K562 (cell line): ENCODE data around the gene LAMA2. TPM values are rescaled to one million over a fixed set of nuclear protein-coding genes. Genes with fewer than 3 reads are reported as not detected.

Experiments
- ATAC-seq: fragments of 200-7000 bp; cut with Tn5 transposase; 3 replicates; pipeline ENCODE4 v1.9.1; 2020; ENCODE audit warnings: moderate library complexity
- BruUV-seq: library from RNA; stranded (reverse); fragments of 400-500 nt; replicated peaks from 2 replicates; lab custom pipeline; 2021; lab: Mats Ljungman, UMichigan
- CTCF ChIA-PET: fragments of 300-600 bp; formaldehyde crosslinking; extraction: SDS; loops from one replicate; lab custom pipeline; 2021; ENCODE audit warnings: low intra/inter-chr PET ratio; lab: Yijun Ruan, JAX
- POLR2A ChIA-PET: fragments of 300-600, 350-650 bp; sonication (Branson Sonifier 250); formaldehyde crosslinking; extraction: SDS; loops from one replicate; lab custom pipeline; 2021; ENCODE audit warnings: antibody characterized with exemption, inconsistent platforms; lab: Yijun Ruan, JAX
- DNase-seq, 4 experiments: peaks; one replicate each; pipeline versions ENCODE4 v3.0.0 to v3.0.0-alpha.2; 2011 to 2018; ENCODE audit warnings: low spot score in 3 of 4, mixed read lengths in 3 of 4; ENCODE audit errors: extremely low read depth in 1 of 4
- FAIRE-seq: peaks from 2 replicates; lab custom pipeline; 2011; peaks lifted over from hg19 to GRCh38; lab: Jason Lieb, UNC
- H2AFZ ChIP-seq: 2 replicates; pipeline ENCODE4 v1.6.0; 2011; ENCODE audit warnings: low read depth, low read length, control low read depth, inconsistent platforms
- H3K27ac ChIP-seq: fragments of 200-600 bp; 3 replicates; pipeline ENCODE4 v1.8.0; 2011; ENCODE audit warnings: low read depth, mild to moderate bottlenecking, control low read depth, inconsistent platforms, low read length, moderate library complexity, mixed read lengths; ENCODE audit errors: extremely low read depth
- H3K27me3 ChIP-seq, 2 experiments: fragments of 300-600 bp in 1 of 2; 2 replicates in 1 of 2; 3 replicates in 1 of 2; pipeline versions ENCODE4 v1.6.0 to v1.8.0; 2011; ENCODE audit warnings: inconsistent platforms in 2 of 2, low read length in 2 of 2, mild to moderate bottlenecking in 1 of 2, mixed read lengths in 1 of 2, moderate library complexity in 1 of 2; ENCODE audit not compliant: control insufficient read depth in 2 of 2, insufficient read depth in 2 of 2
- H3K36me3 ChIP-seq: fragments of 300-600 bp; 3 replicates; pipeline ENCODE4 v1.8.0; 2011; ENCODE audit warnings: mild to moderate bottlenecking, low read length, inconsistent platforms; ENCODE audit not compliant: control insufficient read depth, insufficient read depth
- H3K4me1 ChIP-seq, 2 experiments: fragments of 200-600 bp in 1 of 2; replicated peaks in 1 of 2; 2 replicates in 1 of 2; 3 replicates in 1 of 2; pipeline versions ENCODE4 v1.5.1 to v1.8.0; 2011; ENCODE audit warnings: inconsistent platforms in 2 of 2, low read length in 2 of 2, mild to moderate bottlenecking in 1 of 2, mixed read lengths in 1 of 2, moderate library complexity in 1 of 2; ENCODE audit not compliant: control insufficient read depth in 2 of 2, insufficient read depth in 2 of 2
- H3K4me2 ChIP-seq: 2 replicates; pipeline ENCODE4 v1.6.1; 2011; ENCODE audit warnings: low read length, control low read depth, inconsistent platforms, mixed read lengths; ENCODE audit not compliant: insufficient read depth
- H3K4me3 ChIP-seq: fragments of 200-600 bp; sonication (generic), shearing (Covaris generic); 2 replicates; pipeline ENCODE4 v1.5.1; 2016; ENCODE audit warnings: control low read depth, inconsistent platforms
- H3K79me2 ChIP-seq: fragments of 200-600 bp; 3 replicates; pipeline ENCODE4 v1.8.0; 2011; ENCODE audit warnings: low read length, inconsistent platforms; ENCODE audit not compliant: control insufficient read depth, insufficient read depth
- H3K9ac ChIP-seq, 2 experiments: 2 replicates each; pipeline versions ENCODE4 v1.6.0 to v1.6.1; 2011; ENCODE audit warnings: low read depth in 2 of 2, low read length in 2 of 2, control low read depth in 1 of 2, inconsistent platforms in 1 of 2, mild to moderate bottlenecking in 1 of 2, mixed read lengths in 1 of 2; ENCODE audit not compliant: insufficient read depth in 1 of 2
- H3K9me1 ChIP-seq: one replicate; pipeline ENCODE4 v1.6.0; 2011; ENCODE audit warnings: inconsistent platforms, mild to moderate bottlenecking, low read length, moderate library complexity; ENCODE audit not compliant: control insufficient read depth, insufficient read depth
- H3K9me3 ChIP-seq: replicated peaks from 2 replicates; pipeline ENCODE4 v1.5.1; 2011; ENCODE audit warnings: low read depth, low read length, inconsistent platforms; ENCODE audit not compliant: control insufficient read depth, insufficient read depth
- H4K20me1 ChIP-seq: replicated peaks from 2 replicates; pipeline ENCODE4 v1.6.1; 2011; ENCODE audit warnings: low read length, inconsistent platforms, mixed read lengths; ENCODE audit not compliant: control insufficient read depth, insufficient read depth
- COPS2 ChIP-seq: fragments of 450-650 bp; conservative IDR thresholded peaks from 2 replicates; pipeline ENCODE4 v1.6.1; 2016; ENCODE audit warnings: mild to moderate bottlenecking, moderate library complexity
- CSDE1 ChIP-seq, 2 experiments: fragments of 450-650 bp; IDR thresholded peaks; 2 replicates each; pipeline ENCODE4 v1.6.1; 2016; ENCODE audit warnings: mild to moderate bottlenecking in 1 of 2
- FUS ChIP-seq: fragments of 200-400 bp; formaldehyde crosslinking; optimal IDR thresholded peaks from 2 replicates; pipeline ENCODE3; 2017; ENCODE audit warnings: low read depth, low read length
- HDGF ChIP-seq: fragments of 450-650 bp; IDR thresholded peaks from 2 replicates; pipeline ENCODE4 v1.6.1; 2016
- HMGXB4 ChIP-seq: sonication (generic); formaldehyde crosslinking; IDR thresholded peaks from 2 replicates; pipeline ENCODE4 v1.8.1; 2023; ENCODE audit warnings: mild to moderate bottlenecking, missing genetic modification reagents
- ILF3 ChIP-seq: fragments of 450-650 bp; IDR thresholded peaks from 2 replicates; pipeline ENCODE4 v1.6.1; 2018; ENCODE audit warnings: antibody characterized with exemption, mild to moderate bottlenecking, moderate library complexity, borderline replicate concordance
- LEF1 ChIP-seq: fragments of 450-650 bp; IDR thresholded peaks from 2 replicates; pipeline ENCODE4 v1.6.1; 2016; ENCODE audit warnings: mild to moderate bottlenecking
- MAZ ChIP-seq, 2 experiments: fragments of 450-650 bp in 1 of 2; sonication (generic) in 1 of 2; formaldehyde crosslinking; IDR thresholded peaks in 1 of 2; conservative IDR thresholded peaks in 1 of 2; 2 replicates each; pipeline versions ENCODE4 v1.4.0 to v1.5.0; 2020; ENCODE audit warnings: mild to moderate bottlenecking in 1 of 2, missing genetic modification reagents in 1 of 2
- SIN3A ChIP-seq, 2 experiments: fragments of 150-350 bp in 1 of 2; IDR thresholded peaks; 2 replicates each; pipeline ENCODE4 v1.6.1; 2011 to 2016; ENCODE audit warnings: borderline replicate concordance in 2 of 2, low read depth in 2 of 2, low read length in 2 of 2, mild to moderate bottlenecking in 2 of 2, moderate library complexity in 2 of 2; ENCODE audit not compliant: control insufficient read depth in 1 of 2
- SMAD4 ChIP-seq: fragments of 250-450 bp; sonication (Bioruptor Pico); conservative IDR thresholded peaks from 2 replicates; pipeline ENCODE4 v1.8.0; 2021; ENCODE audit warnings: inconsistent platforms, mild to moderate bottlenecking, moderate library complexity
- ZBTB33 ChIP-seq: sonication (generic); formaldehyde crosslinking; IDR thresholded peaks from 2 replicates; pipeline ENCODE4 v1.8.1; 2023; ENCODE audit warnings: mild to moderate bottlenecking, missing genetic modification reagents
- ZFX ChIP-seq: sonication (generic); formaldehyde crosslinking; IDR thresholded peaks from 2 replicates; pipeline ENCODE4 v1.8.0; 2022; ENCODE audit warnings: mild to moderate bottlenecking, missing genetic modification reagents, moderate library complexity
- ZNF395 ChIP-seq: fragments of 200-800 bp; sonication (Bioruptor generic); IDR thresholded peaks from 2 replicates; pipeline ENCODE4 v1.6.1; 2017; ENCODE audit warnings: missing genetic modification characterization, missing compliant biosample characterization
- WGBS: fragments of 100-300 bp; shearing (Covaris generic); methylation state at CpG from one replicate; pipeline ENCODE4 v1.1.6; 2016; ENCODE audit warnings: low coverage, mixed read lengths; ENCODE audit not compliant: insufficient coverage; ENCODE audit errors: missing lambda C conversion rate; 5-methylcytosine and 5-hydroxymethylcytosine counted together
- in situ Hi-C: fragments of 300-500 bp; cut with MboI; formaldehyde crosslinking; loops from 4 replicates; pipeline ENCODE4 v1.15.0; 2018; ENCODE audit warnings: inconsistent platforms, mixed read lengths
- intact Hi-C: fragments of 100-400 bp; cut with micrococcal nuclease; formaldehyde crosslinking; loops from 2 replicates; pipeline ENCODE4 v1.14.2; 2022
- polyA plus RNA-seq, 8 experiments: library from polyadenylated mRNA; depleted of rRNA in 4 of 8; stranded (reverse) in 5 of 8; unstranded in 3 of 8; fragments of >200 nt; fragmentation: Nextera tagmentation in 2 of 8; fragmentation: Illumina TruSeq in 1 of 8; extraction: Ambion mirVana in 2 of 8; extraction: Trizol in 1 of 8; gene quantifications; 2 replicates each; pipeline versions ENCODE4 v1.2.1 to v1.2.3, GENCODE V29; 2011 to 2014; ENCODE audit warnings: inconsistent platforms in 1 of 8, missing spikeins in 1 of 8
- total RNA-seq, 7 experiments: library from RNA; depleted of rRNA in 6 of 7; stranded (reverse); fragments of >200 nt in 6 of 7; fragmentation: Illumina TruSeq in 2 of 7; extraction: Trizol in 2 of 7; gene quantifications; 2 replicates each; pipeline versions ENCODE4 v1.2.1 to v1.2.3, GENCODE V29; 2011 to 2021; ENCODE audit warnings: low replicate concordance in 1 of 7

Gene LAMA2
- total and polyA plus RNA-seq, 9 of the 15 experiments (the other 6 are each of a cell fraction or from before 2014, with no cell fraction given): 0.04 to 1.5 (median 0.36) TPM

- TF ChIP-seq HMGXB4 (CRISPR knock-in tag) (no peak), COPS2 (no peak), SMAD4 (no peak), LEF1 (no peak), ZFX (CRISPR knock-in tag) (no peak)
These were observed 663.8 kb downstream of the LAMA2 start (continued) for GRCh38 chr6:129546702-129547101.

GRCh38 chr6:129551486-129551885 lies 668.5 kb downstream of the LAMA2 start:
- no peak for FAIRE-seq
- intact Hi-C loops (no loop called here), in situ Hi-C loops (no loop called here)
- POLR2A ChIA-PET: no interaction called here
- no peaks in the 10 kb centered on the region; a peak in 1 of 5 replicates for H3K27me3 ChIP-seq
- H3K79me2 ChIP-seq: no peaks in the 10 kb centered on the region
- no peaks in the 10 kb centered on the region for H3K9me3 ChIP-seq
- H3K4me1 ChIP-seq: no peaks in the 10 kb centered on the region; a peak in 1 of 5 replicates
- H4K20me1 ChIP-seq: no peaks in the 10 kb centered on the region
- H3K4me3 ChIP-seq: no peak overlapping the region
- no peak overlapping the region for H3K27ac ChIP-seq
- ATAC-seq: no peak
- no peak for DNase-seq
- CTCF ChIA-PET: no interaction called here
- WGBS: 23% methylated on average over 1 of the region's 1 CpG
- no peak overlapping the region for H3K4me2 ChIP-seq
- H2AFZ ChIP-seq: no peak overlapping the region
- TF ChIP-seq CSDE1 (IDR thresholded peaks at IDR 0.05) (no peak), SIN3A (IDR thresholded peaks at IDR 0.05; ENCODE audit: borderline replicate concordance in 2 of 2, control insufficient read depth in 1 of 2, low read depth in 2 of 2, low read length in 2 of 2) (no peak), ILF3 (no peak), MAZ (CRISPR knock-in tag; conservative IDR thresholded peaks at IDR 0.05 in 1 of 2, IDR thresholded peaks at IDR 0.05 in 1 of 2) (no peak), ZNF395 (no peak), HDGF (no peak), ZBTB33 (CRISPR knock-in tag) (no peak), FUS (no peak)
- BruUV-seq: no TSS peak
- no peaks in the 10 kb centered on the region for H3K36me3 ChIP-seq
- no peaks in the 10 kb centered on the region for H3K9me1 ChIP-seq
- H3K9ac ChIP-seq: no peak overlapping the region
